ENCODE results near the gene HERPUD1.
"Not testable (repeated sequence)": the region's sequence is repeated elsewhere in the genome, so short reads cannot be mapped to it uniquely, and the experiment has no call there.

Gene HERPUD1

DNA sequence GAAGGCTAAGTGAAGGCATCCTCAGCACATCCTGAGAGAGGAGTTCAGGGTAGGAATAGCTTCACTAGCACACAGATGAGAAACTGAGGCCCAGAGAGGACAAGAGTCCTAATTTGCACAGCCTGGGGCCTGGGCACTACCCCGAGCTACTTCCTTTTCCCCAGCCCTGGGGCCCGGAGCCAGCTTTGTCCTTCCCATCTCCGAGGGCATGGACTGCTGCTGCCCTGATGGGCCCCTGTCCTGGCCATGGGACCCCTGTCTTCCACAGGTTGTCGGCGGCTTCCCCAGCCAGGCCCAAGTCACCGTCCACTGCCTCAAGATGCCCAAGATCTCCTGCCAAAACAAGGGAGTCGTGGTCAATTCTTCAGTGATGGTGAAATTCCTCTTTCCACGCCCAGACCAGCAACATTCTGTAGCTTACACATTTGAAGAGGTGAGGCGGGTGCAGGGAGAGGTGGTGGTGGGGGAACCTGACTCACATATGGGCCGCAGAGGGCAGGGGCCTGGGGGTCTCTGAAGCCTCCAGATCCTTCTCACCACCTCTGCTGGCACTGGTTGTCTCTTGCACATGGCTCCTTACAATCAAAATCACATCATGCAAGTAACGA lies 46.0 kb downstream of the HERPUD1 start:
- DNase-seq (ENCODE audit: low read depth in 2 of 3, low spot score in 2 of 3) = no peak

DNA sequence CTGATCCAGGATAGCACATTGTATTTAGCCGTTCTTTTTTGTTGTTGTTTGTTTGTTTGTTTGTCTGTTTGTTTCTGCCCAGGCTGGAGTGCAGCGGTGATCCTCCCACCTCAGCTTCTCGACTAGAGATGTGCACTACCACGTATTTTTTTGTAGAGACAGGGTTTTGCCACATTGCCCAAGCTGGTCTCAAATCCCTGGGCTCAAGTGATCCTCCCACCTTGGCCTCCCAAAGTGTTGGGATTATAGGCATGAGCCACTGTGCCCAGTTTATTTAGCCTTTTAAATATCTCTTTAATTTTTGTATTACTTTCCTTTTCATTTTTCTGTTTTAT lies 48.2 kb downstream of the HERPUD1 start:
- DNase-seq (ENCODE audit: low read depth in 2 of 3, low spot score in 2 of 3) = no peak

DNA sequence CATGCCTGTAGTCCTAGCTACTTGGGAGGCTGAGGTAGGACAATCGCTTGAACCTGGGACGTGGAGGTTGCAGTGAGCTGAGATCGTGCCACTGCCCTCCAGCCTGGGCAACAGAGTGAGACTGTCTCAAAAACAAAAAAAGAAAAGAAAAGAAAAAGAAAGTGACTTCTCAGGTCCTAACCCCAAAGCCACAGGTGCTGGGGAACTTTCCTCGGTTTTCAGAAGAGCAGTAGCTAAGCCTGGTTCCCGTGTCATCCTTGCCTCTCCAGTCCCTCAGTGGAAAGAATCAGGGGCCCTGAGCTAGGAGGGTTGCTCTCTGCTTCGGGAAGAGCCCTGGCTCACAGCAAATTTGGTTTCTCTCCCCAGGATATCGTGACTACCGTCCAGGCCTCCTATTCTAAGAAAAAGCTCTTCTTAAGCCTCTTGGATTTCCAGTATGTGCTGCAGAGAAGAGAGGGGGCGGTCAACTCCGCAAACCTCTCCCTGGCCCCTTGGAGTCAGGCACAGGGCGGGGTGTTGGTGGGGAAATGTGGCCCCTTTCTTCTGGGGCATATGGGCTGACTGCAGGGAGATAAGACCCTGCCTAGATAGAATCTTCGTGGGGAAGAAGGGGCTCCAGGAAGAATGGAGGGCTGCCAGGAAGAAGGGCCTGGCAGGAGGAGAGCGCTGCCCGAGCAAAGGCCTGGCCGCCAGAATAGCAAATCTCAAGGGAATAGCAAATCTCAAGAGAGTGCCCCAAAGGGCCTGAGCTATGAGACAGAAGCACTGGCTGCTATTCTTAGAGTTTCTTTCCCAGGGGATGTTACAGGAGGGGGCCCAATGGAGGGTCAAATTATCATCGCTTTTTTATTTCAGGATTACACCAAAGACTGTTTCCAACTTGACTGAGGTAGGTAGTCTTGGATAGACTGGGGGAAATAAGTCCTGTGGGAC lies 49.1 kb downstream of the HERPUD1 start:
- no peak for DNase-seq (ENCODE audit: low read depth in 2 of 3, low spot score in 2 of 3)

DNA sequence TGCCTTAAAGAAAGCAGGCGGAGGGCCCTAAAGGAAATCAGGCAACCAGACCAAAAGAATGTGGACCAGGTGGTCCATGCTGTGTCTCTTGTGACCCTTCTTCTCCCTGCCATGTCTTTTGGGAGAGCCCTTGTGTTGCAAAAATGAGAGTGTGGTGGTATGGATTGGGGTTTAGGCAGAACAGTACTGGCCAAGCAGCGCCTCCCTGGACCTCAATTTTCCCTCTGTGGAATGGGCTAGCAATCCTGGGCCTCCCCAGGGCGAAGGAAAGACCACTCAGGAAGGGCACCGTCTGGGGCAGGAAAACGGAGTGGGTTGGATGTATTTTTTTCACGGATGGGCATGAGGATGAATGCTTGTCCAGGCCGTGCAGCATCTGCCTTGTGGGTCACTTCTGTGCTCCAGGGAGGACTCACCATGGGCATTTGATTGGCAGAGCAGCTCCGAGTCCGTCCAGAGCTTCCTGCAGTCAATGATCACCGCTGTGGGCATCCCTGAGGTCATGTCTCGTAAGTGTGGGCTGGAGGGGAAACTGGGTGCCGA lies 49.9 kb downstream of the HERPUD1 start:
- no peak for DNase-seq (ENCODE audit: low read depth in 2 of 3, low spot score in 2 of 3)

DNA sequence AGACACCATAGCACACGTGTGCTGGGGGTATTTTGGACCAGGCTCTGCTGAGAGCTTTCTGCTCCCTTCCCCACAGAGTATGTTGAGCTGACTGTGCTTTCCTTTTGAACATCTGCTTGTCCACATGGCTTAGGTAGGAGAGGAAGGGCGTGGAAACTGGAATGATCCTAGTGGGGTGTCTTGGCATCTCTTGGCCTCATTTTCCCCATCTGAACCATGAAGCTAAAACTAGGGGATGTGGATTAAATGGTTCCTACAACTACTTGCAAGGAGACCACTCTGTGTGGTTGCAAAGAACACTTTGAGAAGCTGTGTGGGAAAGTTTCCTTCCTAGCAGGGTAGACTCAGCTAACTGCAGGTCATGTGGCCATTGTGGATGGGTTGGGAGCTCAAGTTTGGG lies 50.8 kb downstream of the HERPUD1 start:
- DNase-seq (ENCODE audit: low read depth in 2 of 3, low spot score in 2 of 3) = no peak

DNA sequence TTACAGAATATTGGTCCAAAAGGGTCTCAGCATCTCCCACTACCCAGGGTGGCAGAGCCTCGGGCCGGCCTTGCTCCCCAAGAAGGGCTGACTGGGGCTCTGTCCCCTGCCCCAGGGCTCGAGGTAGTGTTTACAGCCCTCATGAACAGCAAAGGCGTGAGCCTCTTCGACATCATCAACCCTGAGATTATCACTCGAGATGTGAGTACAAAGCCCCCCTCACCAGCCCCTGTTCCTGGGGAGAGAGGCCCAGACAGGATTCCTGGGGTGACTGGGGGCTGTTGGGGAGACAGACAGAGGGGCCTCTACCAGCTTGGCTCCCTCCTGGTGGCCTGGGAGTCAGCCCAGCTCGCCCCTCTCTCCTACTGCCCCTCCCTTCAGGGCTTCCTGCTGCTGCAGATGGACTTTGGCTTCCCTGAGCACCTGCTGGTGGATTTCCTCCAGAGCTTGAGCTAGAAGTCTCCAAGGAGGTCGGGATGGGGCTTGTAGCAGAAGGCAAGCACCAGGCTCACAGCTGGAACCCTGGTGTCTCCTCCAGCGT lies 51.3 kb downstream of the HERPUD1 start:
- DNase-seq (ENCODE audit: low read depth in 2 of 3, low spot score in 2 of 3) = no peak

DNA sequence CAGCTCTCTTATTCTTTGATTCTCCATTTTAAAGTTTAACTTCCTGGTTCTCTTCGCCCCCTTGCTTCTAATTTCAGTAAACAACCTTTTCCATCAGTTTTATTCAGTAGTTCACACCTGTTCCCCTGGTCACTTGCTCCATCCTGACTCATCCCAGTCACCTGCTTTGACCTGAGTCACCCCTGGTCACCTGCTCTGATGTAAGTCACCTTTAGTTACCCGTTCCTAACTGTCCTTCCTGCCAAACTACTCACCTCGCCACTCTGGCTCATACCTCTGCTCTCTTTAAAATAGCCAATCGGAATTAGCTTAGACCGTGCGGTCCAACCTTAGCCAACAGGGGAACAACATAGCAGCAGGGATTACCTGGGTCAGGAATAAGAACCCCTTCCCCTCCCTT lies 52.7 kb downstream of the HERPUD1 start:
- DNase-seq (ENCODE audit: low read depth in 2 of 3, low spot score in 2 of 3) = no peak

DNA sequence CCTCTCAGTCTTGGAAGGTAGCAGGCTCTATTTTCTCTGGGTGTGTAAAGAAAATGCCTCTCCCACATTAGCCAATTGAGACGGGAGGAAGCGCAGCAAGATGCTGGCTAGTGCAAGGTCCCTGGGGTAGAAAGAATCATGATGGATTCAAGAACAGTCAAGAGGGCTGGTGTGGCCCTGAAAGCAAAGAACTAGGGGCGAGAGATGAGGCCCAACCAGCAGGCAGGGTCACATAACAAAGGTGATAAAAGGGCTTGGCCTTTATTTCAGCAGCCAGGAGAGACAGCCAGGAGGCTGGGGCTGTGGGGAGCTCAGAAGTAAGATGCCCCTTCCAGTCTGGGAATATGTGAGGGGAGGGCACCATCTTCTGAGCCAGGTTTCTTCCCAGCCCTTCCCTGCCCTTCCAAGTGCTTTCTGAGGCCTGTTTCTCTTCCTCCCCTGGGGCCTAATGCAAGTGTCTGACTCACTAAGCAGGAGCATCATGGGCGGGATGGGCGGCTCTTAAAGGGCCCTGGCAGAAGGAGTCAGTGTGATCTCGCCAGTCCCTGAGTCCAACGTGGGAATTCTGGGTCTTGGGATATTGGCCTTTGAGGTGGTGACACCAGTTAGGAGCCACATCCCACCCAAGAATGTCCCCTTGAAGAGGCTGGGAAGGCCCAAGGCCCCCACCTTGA lies 53.5 kb downstream of the HERPUD1 start:
- no peak for DNase-seq (ENCODE audit: low read depth in 2 of 3, low spot score in 2 of 3)

DNA sequence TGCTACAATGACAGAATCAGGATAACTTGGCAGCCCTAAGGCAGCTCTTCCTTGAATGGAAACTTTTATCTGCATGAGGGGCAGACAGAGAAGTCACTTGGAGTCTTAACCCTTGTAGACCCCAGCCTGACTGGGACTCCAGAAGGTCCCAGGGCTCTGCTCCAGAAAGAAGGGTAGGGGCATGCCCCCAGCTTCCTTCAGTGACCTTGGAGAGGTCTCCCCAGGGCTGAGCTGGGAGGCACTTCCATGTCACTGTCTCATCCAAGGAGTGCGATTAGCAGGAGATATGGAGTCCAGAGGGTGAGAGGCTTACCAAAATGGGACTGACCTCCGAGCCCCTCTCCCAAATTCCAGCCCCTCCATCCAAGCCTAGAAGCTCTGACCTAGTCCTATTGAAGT lies 54.0 kb downstream of the HERPUD1 start:
- no peak for DNase-seq (ENCODE audit: low read depth in 2 of 3, low spot score in 2 of 3)

DNA sequence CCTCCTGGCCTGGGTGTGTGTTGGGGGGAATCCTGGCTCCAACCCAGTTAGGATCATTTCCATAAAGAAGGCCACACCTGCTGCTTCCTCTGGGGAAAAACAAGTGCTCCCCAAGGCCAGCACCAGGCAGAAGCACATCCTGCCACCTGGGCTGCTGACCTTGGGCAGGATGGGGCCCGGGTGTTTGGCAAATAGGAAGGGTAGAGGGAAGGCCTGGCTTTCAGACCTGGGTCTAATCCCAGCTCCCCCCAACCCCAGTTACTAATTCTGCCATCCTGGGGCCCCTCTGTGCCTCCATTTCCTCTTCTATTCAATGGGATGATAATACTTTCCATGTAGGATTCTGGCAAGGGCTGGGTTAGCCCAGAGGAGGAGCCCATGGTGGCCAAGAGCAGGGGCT lies 54.4 kb downstream of the HERPUD1 start:
- no peak for DNase-seq (ENCODE audit: low read depth in 2 of 3, low spot score in 2 of 3)

DNA sequence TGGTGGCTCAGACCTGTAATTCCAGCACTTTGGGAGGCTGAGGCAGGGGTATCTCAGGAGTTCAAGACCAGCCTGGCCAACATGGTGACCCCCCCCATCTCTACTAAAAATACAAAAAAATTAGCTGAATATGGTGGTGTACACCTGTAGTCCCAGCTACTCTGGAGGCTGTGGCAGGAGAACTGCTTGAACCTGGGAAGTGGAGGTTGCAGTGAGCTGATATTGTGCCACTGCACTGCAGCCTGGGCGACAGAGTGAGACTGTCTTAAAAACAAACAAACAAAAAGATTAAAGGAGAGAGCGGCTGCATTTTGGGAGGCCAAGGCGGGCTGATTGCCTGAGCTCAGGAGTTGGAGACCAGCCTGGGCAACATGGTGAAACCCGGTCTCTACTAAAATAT lies 55.0 kb downstream of the HERPUD1 start:
- DNase-seq (ENCODE audit: low read depth in 2 of 3, low spot score in 2 of 3) = not testable (repeated sequence)

DNA sequence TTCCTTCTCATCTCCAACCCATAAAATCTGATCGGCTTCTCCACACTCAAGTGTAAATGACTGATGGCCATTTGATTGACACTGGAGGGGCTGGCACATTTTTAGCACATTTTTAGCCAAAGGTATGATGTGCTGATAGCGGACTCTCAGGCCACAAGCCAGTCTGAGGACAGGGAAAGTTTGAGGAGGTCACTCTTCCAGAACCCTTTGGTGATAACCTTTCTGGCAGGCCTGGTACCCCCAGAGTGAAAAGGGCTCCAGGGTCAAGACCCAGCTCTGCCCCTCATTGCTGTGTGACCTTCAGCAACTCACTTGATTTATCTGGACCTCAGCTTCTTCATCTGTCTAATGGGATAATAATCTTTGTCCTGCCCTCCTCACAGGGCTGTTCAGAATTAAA lies 55.8 kb downstream of the HERPUD1 start:
- DNase-seq (ENCODE audit: low read depth in 2 of 3, low spot score in 2 of 3) = no peak

DNA sequence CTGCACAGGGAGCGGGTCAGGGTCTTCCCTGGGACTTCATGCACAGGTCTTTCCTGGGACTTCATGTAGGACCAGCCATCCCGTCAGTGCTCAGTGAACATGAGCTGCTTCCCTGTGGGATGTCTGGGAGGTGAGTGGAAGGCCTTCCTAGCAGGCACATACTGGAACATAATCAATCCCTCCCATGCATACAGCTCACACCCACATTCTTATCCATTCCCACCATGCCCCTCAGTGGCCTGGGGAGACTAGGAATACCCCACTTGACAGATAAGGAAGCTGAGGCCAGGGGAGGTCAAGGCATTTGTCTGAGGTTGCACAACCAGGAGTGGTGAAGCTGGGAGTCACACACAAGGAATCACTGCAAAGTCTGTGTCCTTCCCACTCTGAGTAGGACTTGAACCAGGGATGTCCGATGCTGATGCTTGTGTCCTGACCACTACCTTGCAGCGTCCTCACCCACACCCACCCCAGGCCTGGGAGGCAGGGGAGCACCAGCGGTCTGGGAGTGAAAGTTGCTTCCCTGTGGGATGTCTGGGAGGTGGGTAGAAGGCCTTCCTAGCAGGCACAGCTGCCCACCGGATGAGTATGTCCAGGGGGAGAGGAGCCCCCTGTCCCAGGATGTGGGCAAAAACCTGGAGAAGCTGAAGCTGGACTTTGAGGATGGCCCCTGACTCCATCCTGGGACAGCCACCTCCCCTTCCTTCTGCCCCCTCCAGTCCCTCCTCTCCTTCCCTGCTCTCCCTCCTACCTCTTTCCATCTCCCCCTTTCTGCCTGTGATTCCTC lies 56.4 kb downstream of the HERPUD1 start:
- no peak for DNase-seq (ENCODE audit: low read depth in 2 of 3, low spot score in 2 of 3)

DNA sequence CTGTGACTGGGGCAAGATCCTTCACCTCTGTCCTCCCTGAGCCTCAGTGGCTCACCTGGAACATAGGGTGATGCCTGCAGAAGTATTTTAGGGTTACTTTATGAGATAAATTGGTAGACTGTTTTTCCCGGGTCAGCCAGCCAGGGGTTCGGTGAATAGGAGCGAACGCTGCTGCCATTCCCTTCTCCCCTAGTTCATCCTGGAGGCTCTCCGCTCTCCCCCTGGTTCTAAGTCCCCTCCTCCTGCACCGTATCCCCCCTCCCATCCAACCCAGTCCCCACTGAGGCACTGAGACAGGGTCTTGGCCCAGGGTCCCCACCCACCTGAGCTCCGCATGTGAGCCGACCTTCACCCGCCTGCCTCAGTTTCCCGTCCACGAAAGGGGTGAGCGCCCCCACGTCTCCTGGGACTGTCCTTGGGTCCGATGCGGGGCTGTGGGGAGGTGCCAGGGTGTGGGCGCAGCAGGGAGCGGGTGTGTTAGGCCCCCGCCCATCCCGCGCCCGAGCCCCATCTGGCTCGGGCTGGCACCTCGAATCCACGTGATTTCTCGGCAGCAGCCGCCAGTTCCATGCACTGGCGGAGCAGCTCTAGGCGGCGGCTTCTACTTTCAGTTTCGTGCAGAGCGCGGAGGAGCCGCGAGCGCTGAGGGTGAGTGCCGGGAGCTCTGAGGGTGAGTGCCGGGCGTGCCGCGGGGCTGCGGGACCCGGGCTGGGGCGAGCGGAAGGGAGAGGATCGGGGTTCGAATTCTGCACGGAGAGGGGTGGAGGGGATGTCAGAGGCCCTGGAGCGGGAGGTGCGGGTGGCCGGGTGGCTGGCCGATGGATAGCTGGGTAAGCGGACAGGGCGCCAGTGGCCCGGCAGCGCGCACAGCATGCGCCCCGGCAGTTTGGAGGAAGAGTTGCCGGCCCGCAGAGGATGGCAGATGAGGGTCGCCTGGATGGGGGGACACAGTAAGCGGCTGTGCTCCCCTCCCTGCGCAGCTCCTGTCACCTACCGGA lies 57.3 kb downstream of the HERPUD1 start, which contains the start of gene NLRC5:
Gene NLRC5, plus strand, starts transcription at position 610 of the 998 bp plus-strand sequence. CDS start 31,156 bp downstream, outside the sequence.
- DNase-seq (ENCODE audit: low read depth in 2 of 3, low spot score in 2 of 3) = peak; percentile 77 to 86 (median 78)

DNA sequence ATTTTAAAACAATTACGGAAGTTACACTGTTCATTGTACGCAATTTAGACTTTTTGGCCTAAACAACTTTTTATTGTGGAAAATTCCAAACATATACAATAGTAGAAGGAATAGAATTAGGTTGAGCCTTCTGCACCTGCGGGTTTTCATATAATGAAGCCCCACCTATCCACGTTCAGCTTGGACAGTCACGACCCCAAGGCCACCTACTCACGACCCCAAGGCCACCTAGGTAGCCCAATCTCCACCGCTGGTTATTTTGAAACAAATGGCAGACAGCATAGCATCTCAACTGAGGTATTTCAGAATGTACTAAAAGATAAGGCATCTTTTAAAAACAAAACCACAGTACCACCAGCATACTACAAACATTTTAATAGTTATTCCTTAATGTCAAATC lies 58.0 kb downstream of the HERPUD1 start:
- no peak for DNase-seq (ENCODE audit: low read depth in 2 of 3, low spot score in 2 of 3)

DNA sequence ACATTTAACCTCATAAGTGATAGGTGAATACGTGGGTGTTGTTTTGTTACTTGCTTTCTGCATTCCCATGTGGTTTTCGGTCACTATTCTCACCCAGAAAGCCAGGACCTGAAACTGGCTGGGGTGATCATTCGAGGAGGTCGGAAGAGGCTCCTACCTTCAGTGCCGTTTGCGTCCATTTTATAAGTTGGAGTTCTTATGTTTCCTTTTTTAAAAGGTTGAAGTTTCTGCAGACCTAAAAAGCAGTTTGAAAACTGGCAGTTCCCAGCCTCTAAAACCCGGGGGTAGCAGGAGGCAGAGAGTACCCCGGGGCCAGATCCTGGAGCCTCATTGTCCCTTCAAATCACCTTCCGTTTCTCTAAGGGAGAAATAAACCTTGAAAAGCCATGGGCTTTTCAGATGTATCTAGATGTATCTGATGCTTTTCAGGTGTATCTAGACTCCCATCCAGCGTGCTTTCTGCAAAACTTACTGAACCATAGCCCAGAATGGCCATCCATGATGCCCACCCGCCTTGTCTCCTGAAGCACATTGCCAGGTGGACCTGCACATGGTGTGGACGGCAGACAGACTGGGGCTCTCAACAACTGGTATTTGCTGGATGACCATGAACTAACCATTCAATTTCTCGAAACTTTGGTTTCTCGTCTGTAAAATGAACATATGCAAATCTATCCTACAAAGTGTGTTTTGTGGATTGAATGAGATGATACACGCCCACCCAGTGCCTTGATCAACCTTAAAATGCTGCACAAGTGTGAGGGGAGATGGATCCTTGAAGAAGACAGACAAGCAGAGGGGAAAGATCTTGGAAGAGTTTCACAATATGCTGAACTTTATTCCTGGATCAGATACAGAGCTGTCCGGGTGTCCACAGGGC lies 58.7 kb downstream of the HERPUD1 start:
- DNase-seq (ENCODE audit: low read depth in 2 of 3, low spot score in 2 of 3) = no peak

DNA sequence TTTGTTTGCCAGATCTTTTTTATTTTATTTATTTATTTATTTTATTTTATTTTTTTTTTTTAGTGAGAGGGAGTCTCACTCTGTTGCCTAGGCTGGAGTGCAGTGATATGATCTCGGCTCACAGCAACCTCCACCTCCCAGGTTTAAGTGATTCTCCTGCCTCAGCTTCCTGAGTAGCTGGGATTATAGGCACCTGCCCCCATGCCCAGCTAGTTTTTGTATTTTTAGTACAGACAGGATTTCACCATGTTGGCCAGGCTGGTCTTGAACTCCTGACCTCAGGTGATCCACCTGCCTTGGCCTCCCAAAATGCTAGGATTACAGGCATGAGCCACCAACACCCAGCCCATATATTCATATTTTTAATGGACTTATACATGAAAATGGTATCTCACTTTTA lies 60.5 kb downstream of the HERPUD1 start:
- not testable (repeated sequence) for DNase-seq (ENCODE audit: low read depth in 2 of 3, low spot score in 2 of 3)

DNA sequence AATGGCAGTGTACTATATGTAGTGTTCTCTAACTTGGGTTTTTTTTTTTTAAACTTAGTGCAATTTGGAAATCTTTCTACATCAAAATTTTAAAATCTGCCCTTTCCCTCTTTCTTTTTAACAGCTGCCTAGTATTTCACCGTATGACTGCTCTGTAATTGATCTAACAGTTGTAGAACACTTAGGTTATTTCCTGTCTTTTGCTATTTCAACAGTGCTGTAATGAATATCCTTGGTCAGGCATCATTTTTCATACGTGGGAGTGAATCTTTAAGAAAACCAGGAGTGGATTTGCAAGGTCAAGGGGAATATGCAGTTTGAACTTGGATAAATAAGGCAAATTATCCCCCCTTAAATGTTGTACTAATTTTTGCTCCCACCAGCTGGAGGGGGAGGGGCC lies 61.3 kb downstream of the HERPUD1 start:
- DNase-seq (ENCODE audit: low read depth in 2 of 3, low spot score in 2 of 3) = no peak

DNA sequence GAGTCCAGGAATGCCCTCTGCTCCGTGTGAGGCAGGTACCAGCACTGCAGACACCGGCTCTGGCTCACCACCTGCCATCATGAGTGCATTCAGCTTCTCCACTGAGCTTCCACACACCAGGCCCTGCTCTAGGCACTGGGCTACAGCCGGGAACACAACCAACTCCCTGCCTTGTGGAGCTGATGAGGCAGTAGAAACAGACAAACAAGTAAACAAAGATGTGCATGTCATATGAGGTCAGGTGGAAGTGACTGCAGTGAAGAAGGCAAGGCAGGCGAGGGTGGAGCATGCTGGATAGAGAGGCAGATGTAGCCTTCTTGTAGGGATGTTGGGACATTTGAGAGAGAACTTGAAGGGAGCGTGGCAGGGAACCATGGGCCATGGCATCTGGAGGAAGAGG lies 62.4 kb downstream of the HERPUD1 start:
- no peak for DNase-seq (ENCODE audit: low read depth in 2 of 3, low spot score in 2 of 3)

All from activated CD8-positive, alpha-beta memory T cell treated with anti-CD3 and anti-CD28 coated beads for 48 hours (primary cell).